ENCODE data around the gene SKOR2. TPM values are rescaled to one million over a fixed set of nuclear protein-coding genes. Genes with fewer than 3 reads are reported as not detected.
"Not testable (repeated sequence)": the region's sequence is repeated elsewhere in the genome, so short reads cannot be mapped to it uniquely, and the experiment has no call there.

Gene SKOR2
- total RNA-seq, 1 donor from 2014 or later: not detected

GRCh38 chr18:47203626-47204464 is 47.6 kb downstream of the SKOR2 start:
- DNase-seq (ENCODE audit: low spot score): no peak

GRCh38 chr18:47195961-47196360 is 55.5 kb downstream of the SKOR2 start:
- not testable (repeated sequence) for DNase-seq (ENCODE audit: low spot score)

- no peak for DNase-seq (ENCODE audit: low spot score)
Observed at GRCh38 chr18:47191961-47192360, 59.5 kb downstream of the SKOR2 start.

GRCh38 chr18:47187721-47188120 is 63.7 kb downstream of the SKOR2 start:
- no peak for DNase-seq (ENCODE audit: low spot score)

GRCh38 chr18:47184419-47185050 is 66.9 kb downstream of the SKOR2 start:
- DNase-seq (ENCODE audit: low spot score): no peak

GRCh38 chr18:47182156-47182555 is 69.3 kb downstream of the SKOR2 start:
- not testable (repeated sequence) for DNase-seq (ENCODE audit: low spot score)

GRCh38 chr18:47180765-47181164 is 70.7 kb downstream of the SKOR2 start:
- no peak for DNase-seq (ENCODE audit: low spot score)

- DNase-seq (ENCODE audit: low spot score): no peak
Observed at GRCh38 chr18:47179520-47179919, 71.9 kb downstream of the SKOR2 start.

- DNase-seq (ENCODE audit: low spot score): peak; percentile 93
Observed at GRCh38 chr18:47175898-47176575, 75.4 kb downstream of the SKOR2 start, which contains the start of gene IER3IP1. Gene IER3IP1 (minus strand): TSS chr18:47176364. CDS start chr18:47176277, 87 bp downstream.

GRCh38 chr18:47175283-47175897 is 76.1 kb downstream of the SKOR2 start:
- no peak for DNase-seq (ENCODE audit: low spot score)

GRCh38 chr18:47174545-47175116 is 76.8 kb downstream of the SKOR2 start:
- peak; percentile 13 for DNase-seq (ENCODE audit: low spot score)

GRCh38 chr18:47172476-47172875 is 79.0 kb downstream of the SKOR2 start:
- DNase-seq (ENCODE audit: low spot score): no peak

- no peak for DNase-seq (ENCODE audit: low spot score)
Observed at GRCh38 chr18:47168913-47169312, 82.5 kb downstream of the SKOR2 start.

- no peak for DNase-seq (ENCODE audit: low spot score)
Observed at GRCh38 chr18:47168509-47168908, 83.0 kb downstream of the SKOR2 start.

GRCh38 chr18:47166294-47166693 is 85.2 kb downstream of the SKOR2 start:
- no peak for DNase-seq (ENCODE audit: low spot score)

- DNase-seq (ENCODE audit: low spot score): no peak
Observed at GRCh38 chr18:47163241-47163640, 88.2 kb downstream of the SKOR2 start.

GRCh38 chr18:47160256-47160655 is 91.2 kb downstream of the SKOR2 start:
- DNase-seq (ENCODE audit: low spot score): no peak

GRCh38 chr18:47158404-47158803 is 93.1 kb downstream of the SKOR2 start:
- not testable (repeated sequence) for DNase-seq (ENCODE audit: low spot score)

All from mucosa of gallbladder (tissue), 1 donor.